Activated CD4-positive, alpha-beta T cell treated with anti-CD3 and anti-CD28 coated beads, Interleukin-2, Interleukin-6, amounts not matched to agents 100 ng/mL and 50 ng/mL, durations not matched to agents 16 hours and 8 hours (primary cell): Measurements from ENCODE around the gene CCL16.
"Not testable (repeated sequence)": the region's sequence is repeated elsewhere in the genome, so short reads cannot be mapped to it uniquely, and the experiment has no call there.

Source experiments
- DNase-seq: peaks from one replicate; pipeline ENCODE4 v3.0.0-alpha.2; 2020

Gene CCL16

GRCh38 chr17:35984140-35984539 lies 2.8 kb upstream of the CCL16 start:
- DNase-seq: no peak

GRCh38 chr17:35982409-35983191 lies 1.3 kb upstream of the CCL16 start:
- no peak for DNase-seq

- no peak for DNase-seq
Measured at GRCh38 chr17:35981908-35982330, 622 bp upstream of the CCL16 start.

GRCh38 chr17:35978346-35978745 lies 3.0 kb downstream of the CCL16 start:
- no peak for DNase-seq

- DNase-seq: no peak
Measured at GRCh38 chr17:35977509-35977908, 3.8 kb downstream of the CCL16 start.

- DNase-seq: no peak
Measured at GRCh38 chr17:35973333-35974260, 7.7 kb downstream of the CCL16 start.

- DNase-seq: no peak
Measured at GRCh38 chr17:35972945-35973332, 8.4 kb downstream of the CCL16 start.

GRCh38 chr17:35972535-35972934 lies 8.8 kb downstream of the CCL16 start:
- DNase-seq: no peak

- DNase-seq: no peak
Measured at GRCh38 chr17:35972066-35972465, 9.2 kb downstream of the CCL16 start.

- DNase-seq: peak; percentile 87
Measured at GRCh38 chr17:35969558-35970380, 11.5 kb downstream of the CCL16 start.

- no peak for DNase-seq
Measured at GRCh38 chr17:35968520-35969054, 12.7 kb downstream of the CCL16 start.

GRCh38 chr17:35965272-35965671 lies 16.0 kb downstream of the CCL16 start:
- DNase-seq: peak; percentile 22

- no peak for DNase-seq
Measured at GRCh38 chr17:35963663-35964062, 17.6 kb downstream of the CCL16 start.

GRCh38 chr17:35953720-35954119 lies 27.6 kb downstream of the CCL16 start:
- DNase-seq: no peak

GRCh38 chr17:35949401-35949800 lies 31.9 kb downstream of the CCL16 start:
- DNase-seq: no peak

GRCh38 chr17:35948092-35948491 lies 33.2 kb downstream of the CCL16 start:
- no peak for DNase-seq

- peak; percentile 62 for DNase-seq
Measured at GRCh38 chr17:35947156-35947585, 34.1 kb downstream of the CCL16 start.

GRCh38 chr17:35944151-35944550 lies 37.1 kb downstream of the CCL16 start:
- DNase-seq: no peak

GRCh38 chr17:35943537-35943936 lies 37.8 kb downstream of the CCL16 start, which contains the start of gene LYZL6:
LYZL6 (minus strand) TSS chr17:35943713; CDS start chr17:35939356, 4,357 bp downstream.
- no peak for DNase-seq

GRCh38 chr17:35942588-35943186 lies 38.6 kb downstream of the CCL16 start:
- DNase-seq: no peak

GRCh38 chr17:35938492-35938891 lies 42.8 kb downstream of the CCL16 start:
- DNase-seq: not testable (repeated sequence)

GRCh38 chr17:35936063-35936462 lies 45.2 kb downstream of the CCL16 start:
- DNase-seq: no peak
